Ectodermal cell (in vitro differentiated cells): ENCODE data around the gene CLSTN2.

ENCODE experiments used
- H3K27ac ChIP-seq: 2 replicates; pipeline ENCODE4 v1.7.0; 2013; ENCODE audit warnings: mild to moderate bottlenecking, low read depth, low read length; ENCODE audit not compliant: insufficient read depth, poor library complexity, severe bottlenecking
- H3K27me3 ChIP-seq: 2 replicates; pipeline ENCODE4 v1.7.0; 2013; ENCODE audit warnings: mild to moderate bottlenecking, low read length; ENCODE audit not compliant: insufficient read depth, control insufficient read depth, poor library complexity, severe bottlenecking
- H3K36me3 ChIP-seq: one replicate; pipeline ENCODE4 v1.7.0; 2013; ENCODE audit warnings: low read length; ENCODE audit not compliant: control insufficient read depth, insufficient read depth
- H3K4me1 ChIP-seq: one replicate; pipeline ENCODE4 v1.7.0; 2013; ENCODE audit warnings: low read length; ENCODE audit not compliant: control insufficient read depth, insufficient read depth
- H3K4me3 ChIP-seq: 2 replicates; pipeline ENCODE4 v1.7.0; 2013; ENCODE audit warnings: low read depth, low read length, control low read depth; ENCODE audit not compliant: insufficient read depth
- H3K9me3 ChIP-seq: 2 replicates; pipeline ENCODE4 v1.7.0; 2013; ENCODE audit warnings: mild to moderate bottlenecking, low read length, moderate library complexity; ENCODE audit not compliant: control insufficient read depth
- whole genome bisulfite sequencing, 2 experiments: methylation state at CpG; one replicate each; pipeline ENCODE4 v1.1.7; 2013; ENCODE audit warnings: missing lambda C conversion rate in 2 of 2; 5-methylcytosine and 5-hydroxymethylcytosine counted together

CLSTN2 gene

DNA sequence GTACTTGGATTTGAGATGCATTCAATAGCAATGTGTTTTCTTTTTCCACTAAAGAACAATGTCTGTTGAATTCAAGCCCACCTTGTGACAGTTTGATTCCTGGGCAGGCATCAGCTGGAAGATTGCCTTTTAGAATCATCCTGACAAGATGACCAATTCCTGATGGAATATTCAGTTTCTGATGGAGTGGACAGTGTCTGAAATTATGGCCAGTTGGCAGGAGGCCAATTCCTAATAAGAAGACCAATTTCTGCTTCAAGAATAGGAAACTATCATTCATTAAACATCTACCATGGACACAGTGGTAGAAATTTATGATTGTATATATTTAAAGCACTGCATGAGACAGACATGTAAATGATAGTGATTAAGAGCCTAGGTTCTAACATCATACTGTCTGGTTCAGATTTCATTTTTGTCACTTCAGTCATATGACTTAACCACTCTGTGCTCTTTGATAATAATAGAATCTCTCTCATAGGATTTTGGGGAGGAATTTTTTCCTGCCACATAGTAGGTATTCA, 133.6 kb downstream of the CLSTN2 start:
- no peak overlapping the region for H3K4me3 ChIP-seq
- H3K27me3 ChIP-seq, result no peaks in the 10 kb centered on the region
- no peaks in the 10 kb centered on the region for H3K36me3 ChIP-seq
- no peaks in the 10 kb centered on the region for H3K4me1 ChIP-seq
- H3K27ac ChIP-seq, result no peak overlapping the region
- H3K9me3 ChIP-seq, result no peaks in the 10 kb centered on the region

DNA sequence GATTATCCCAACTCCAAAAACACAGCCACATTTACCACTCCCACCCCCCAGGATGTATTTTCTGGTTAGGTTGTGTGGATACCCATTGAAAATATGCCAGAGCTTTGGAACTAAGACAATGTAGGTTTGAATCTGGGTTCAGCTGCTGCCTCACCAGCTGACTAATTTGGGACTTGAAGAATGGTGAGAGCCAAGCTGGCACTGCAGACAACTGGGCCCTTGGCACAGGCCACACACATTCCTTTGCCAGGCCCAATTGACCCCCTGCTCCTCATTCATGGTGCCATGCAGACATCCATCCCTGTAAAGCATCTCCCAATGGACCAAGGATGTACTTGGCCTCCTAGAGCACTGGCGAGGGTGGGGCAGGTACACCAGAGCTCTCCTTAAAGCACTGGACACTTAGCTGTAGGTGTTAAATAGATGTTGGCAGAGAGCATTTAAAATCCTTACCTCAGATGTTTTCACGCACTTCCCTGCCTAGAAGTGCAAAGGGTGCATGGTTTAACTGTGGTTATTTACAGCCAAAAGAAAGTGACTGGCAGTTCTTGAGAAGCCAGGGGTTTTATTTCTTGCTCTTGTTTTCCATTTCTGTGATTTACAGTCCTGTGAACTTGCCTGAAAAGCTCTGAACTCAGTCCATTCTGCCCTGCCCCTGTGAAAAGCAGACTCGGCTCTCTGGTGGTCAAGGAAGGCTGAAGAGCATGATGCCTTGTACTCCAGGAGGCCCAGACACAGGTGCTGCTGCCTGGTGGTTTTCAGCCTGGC, 138.5 kb downstream of the CLSTN2 start:
- Histone ChIP-seq H3K27ac (no peak overlapping the region), H3K27me3 (no peaks in the 10 kb centered on the region), H3K36me3 (no peaks in the 10 kb centered on the region), H3K4me3 (no peak overlapping the region), H3K4me1 (no peaks in the 10 kb centered on the region), H3K9me3 (no peaks in the 10 kb centered on the region)
- WGBS, 2 experiments, result 91 to 93% methylated on average over 3 of the region's 3 CpGs

DNA sequence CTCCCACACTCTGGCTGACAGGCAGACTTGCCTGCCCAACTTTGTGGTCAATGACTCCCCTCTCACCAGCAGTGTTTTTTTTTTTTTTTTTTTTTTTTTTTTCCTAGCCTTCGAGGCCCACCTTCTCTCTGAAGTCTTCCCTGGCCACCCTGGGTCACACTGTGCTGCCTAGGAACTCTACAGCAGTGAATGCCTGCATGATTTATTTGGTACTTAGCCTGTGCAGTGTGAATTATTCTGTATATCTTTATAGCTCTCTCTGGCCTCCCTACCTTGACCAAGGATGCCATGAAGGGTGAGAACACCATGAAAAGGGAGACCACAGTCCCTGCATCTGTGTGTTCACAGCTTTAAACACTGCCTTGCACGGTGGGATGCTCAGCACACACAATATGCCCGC, 141.6 kb downstream of the CLSTN2 start:
- Histone ChIP-seq H3K27me3 (no peaks in the 10 kb centered on the region), H3K9me3 (no peaks in the 10 kb centered on the region), H3K4me3 (no peak overlapping the region), H3K27ac (no peak overlapping the region), H3K36me3 (no peaks in the 10 kb centered on the region), H3K4me1 (no peaks in the 10 kb centered on the region)
- WGBS, 2 experiments, result 83 to 85% methylated on average over 2 to 3 of the region's 3 CpGs

DNA sequence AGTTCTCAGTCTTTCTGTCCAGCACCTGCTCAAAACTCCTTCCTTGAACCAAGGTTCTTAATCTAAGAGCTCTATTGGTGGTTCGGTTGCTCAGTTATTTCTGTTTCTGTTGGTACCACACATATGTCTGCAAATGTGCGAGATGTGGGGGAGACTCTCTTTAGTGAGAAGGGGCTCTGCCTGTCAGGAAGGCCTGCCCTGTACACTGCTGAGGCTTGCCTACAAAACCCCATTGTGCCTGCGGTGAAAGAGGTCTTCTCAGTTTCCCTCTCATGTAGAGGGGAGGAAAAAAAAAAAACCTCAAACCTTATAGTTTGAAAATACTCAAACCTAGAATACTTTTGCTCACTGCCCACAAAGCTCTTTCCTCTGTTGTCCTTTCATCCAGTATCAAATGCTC, 142.4 kb downstream of the CLSTN2 start:
- 92 to 93% methylated on average over 2 to 3 of the region's 3 CpGs for WGBS, 2 experiments
- no peaks in the 10 kb centered on the region for H3K4me1 ChIP-seq
- H3K27ac ChIP-seq, result no peak overlapping the region
- no peaks in the 10 kb centered on the region for H3K36me3 ChIP-seq
- H3K4me3 ChIP-seq, result no peak overlapping the region
- no peaks in the 10 kb centered on the region for H3K27me3 ChIP-seq
- no peaks in the 10 kb centered on the region for H3K9me3 ChIP-seq

DNA sequence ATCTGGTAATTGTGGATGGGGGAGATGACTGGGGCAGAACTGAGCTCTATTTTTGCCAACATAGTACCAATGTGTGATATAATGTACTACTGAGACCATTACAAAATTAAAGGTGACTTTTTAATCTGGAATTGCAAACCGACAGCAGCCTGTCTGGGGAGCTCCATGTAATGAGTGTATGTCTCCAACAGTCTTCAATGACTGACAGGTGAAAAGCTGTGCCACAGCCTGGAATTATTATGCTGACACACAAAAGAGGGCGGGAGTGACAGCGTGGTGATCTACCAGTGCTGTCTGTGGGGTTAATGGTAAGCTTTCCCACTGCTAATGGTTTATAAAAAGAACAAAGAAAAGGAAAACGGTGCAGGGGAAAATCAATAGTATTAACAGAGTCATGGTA, 143.4 kb downstream of the CLSTN2 start:
- Histone ChIP-seq H3K9me3 (no peaks in the 10 kb centered on the region), H3K4me1 (no peaks in the 10 kb centered on the region), H3K27me3 (no peaks in the 10 kb centered on the region), H3K4me3 (no peak overlapping the region), H3K36me3 (no peaks in the 10 kb centered on the region), H3K27ac (no peak overlapping the region)
- WGBS, 2 experiments, result 91 to 95% methylated on average over 4 of the region's 4 CpGs

DNA sequence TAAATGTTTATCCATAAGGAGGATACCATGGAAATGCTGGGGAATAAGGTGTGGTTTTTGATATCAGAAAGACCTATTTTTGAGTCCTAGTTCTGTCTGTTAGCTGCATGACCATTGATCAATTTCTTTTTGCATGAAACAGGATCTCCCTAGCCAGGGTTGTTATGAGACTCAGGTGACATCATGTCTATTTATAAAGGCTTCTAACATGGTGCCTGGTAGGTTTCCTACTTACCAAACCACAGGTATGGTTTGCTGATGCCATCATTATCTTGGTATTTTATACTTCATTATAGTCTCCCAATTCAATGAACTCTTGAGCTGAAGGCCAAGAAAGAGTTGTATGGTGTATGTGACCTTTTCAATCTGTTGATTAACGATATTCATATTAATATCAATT, 144.0 kb downstream of the CLSTN2 start:
- Histone ChIP-seq H3K4me1 (no peaks in the 10 kb centered on the region), H3K9me3 (no peaks in the 10 kb centered on the region), H3K27ac (no peak overlapping the region), H3K27me3 (no peaks in the 10 kb centered on the region), H3K36me3 (no peaks in the 10 kb centered on the region), H3K4me3 (no peak overlapping the region)
- WGBS, 2 experiments, result 100% methylated on average over 1 of the region's 1 CpG; no CpG with 5 or more reads in 1 of the 2 experiments

DNA sequence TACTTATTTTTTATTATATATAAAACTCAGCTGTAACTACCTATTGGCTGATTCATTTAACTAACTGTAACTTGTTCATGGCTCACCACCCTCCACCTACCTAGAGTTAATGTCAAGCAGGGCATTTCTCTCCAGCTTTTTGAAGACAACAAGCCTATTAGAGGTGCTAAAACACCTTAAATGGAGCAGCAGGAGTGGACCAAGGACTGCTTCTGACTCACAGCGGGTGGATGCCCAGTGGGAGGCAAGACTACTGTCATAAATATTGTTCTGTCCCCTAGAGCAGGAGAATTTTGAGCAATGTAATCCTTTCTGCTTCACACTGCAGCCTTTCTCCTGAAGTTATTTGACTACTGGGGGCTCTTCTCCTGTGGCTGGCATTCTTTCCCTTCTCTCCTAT, 146.9 kb downstream of the CLSTN2 start:
- no peaks in the 10 kb centered on the region for H3K9me3 ChIP-seq
- no peaks in the 10 kb centered on the region for H3K36me3 ChIP-seq
- no peak overlapping the region for H3K27ac ChIP-seq
- no peaks in the 10 kb centered on the region for H3K4me1 ChIP-seq
- no peaks in the 10 kb centered on the region for H3K27me3 ChIP-seq
- no peak overlapping the region for H3K4me3 ChIP-seq
- 66 to 84% methylated on average over 1 of the region's 1 CpG for WGBS, 2 experiments

DNA sequence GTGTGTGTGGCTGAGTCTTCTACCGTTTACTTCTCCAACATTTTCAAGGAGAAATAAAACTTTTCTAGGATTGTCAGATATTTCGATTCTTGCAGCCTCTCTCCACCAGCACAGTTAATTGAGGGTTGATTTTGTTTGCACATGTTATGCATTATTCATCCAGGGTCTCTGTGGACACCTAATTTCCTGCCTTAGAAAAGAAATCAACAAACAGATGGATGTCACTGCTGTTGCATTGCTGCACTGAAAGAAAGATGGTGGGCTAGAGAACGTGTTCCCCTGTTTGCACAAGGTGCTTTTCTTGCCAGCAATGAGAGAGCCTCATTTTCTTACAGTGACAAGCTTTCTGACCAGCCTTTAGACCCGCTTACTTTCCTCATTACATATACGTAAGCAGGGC, 150.0 kb downstream of the CLSTN2 start:
- no peak overlapping the region for H3K27ac ChIP-seq
- no peaks in the 10 kb centered on the region for H3K9me3 ChIP-seq
- no peaks in the 10 kb centered on the region for H3K4me1 ChIP-seq
- H3K27me3 ChIP-seq, result no peaks in the 10 kb centered on the region
- WGBS, 2 experiments, result 89 to 98% methylated on average over 5 of the region's 5 CpGs
- no peak overlapping the region for H3K4me3 ChIP-seq
- H3K36me3 ChIP-seq, result no peaks in the 10 kb centered on the region

DNA sequence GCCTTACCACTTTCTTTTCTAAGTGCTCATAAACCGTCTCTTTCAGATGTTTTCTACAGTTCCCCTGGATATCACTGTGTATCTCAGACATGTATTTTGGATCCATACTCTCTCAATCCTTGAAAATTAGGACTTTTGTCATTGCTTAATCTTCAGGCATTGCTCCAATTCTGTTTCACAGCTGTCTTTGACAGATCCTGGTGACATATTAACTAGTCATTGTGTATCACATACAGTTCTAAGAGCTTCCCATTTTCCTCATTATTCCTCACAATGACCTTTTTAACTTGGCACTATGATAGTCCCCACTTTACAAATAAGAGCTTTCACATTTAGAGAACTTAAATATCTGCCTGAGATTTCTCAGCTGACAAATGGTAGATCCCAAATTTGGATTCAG, 151.7 kb downstream of the CLSTN2 start:
- Histone ChIP-seq H3K27me3 (no peaks in the 10 kb centered on the region), H3K4me1 (no peaks in the 10 kb centered on the region), H3K36me3 (no peaks in the 10 kb centered on the region), H3K4me3 (no peak overlapping the region), H3K9me3 (no peaks in the 10 kb centered on the region), H3K27ac (no peak overlapping the region)
- WGBS, 2 experiments, result 90 to 97% methylated on average over 1 of the region's 1 CpG

DNA sequence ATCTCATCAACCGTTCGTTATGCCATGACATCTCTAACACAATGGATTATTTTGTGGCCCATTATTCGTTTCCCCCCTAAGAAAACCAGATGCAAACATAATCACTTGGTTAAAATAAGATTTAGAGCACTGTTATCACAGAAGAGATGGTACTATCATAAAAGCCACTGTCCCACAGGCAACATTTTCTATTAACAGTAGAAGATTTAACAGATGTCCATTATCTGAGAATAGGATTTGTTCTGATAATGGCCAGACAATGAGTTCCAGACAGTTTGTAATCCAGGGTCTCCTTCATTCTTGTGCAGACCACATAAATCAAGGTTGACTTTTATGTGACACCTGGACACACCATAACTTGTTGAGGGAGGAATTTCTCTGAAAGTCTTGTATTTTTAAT, 153.1 kb downstream of the CLSTN2 start:
- Histone ChIP-seq H3K36me3 (no peaks in the 10 kb centered on the region), H3K4me1 (no peaks in the 10 kb centered on the region), H3K27ac (no peak overlapping the region), H3K27me3 (no peaks in the 10 kb centered on the region), H3K4me3 (no peak overlapping the region), H3K9me3 (no peaks in the 10 kb centered on the region)
- WGBS, 2 experiments, result 78 to 90% methylated on average over 3 of the region's 3 CpGs
